Osteoblast (primary cell): Measurements from ENCODE around the gene TCF4. TPM values are rescaled to one million over a fixed set of nuclear protein-coding genes. Genes with fewer than 3 reads are reported as not detected.

Source experiments
- DNase-seq: peaks from one replicate; pipeline ENCODE4 v3.0.0; 2011; ENCODE audit warnings: low spot score, mixed read lengths; ENCODE audit not compliant: insufficient read length; ENCODE audit errors: missing footprints
- H2AFZ ChIP-seq: 2 replicates; pipeline ENCODE4 v1.6.0; 2011; ENCODE audit warnings: mild to moderate bottlenecking, low read length
- H3K27ac ChIP-seq: 2 replicates; pipeline ENCODE4 v1.5.1; 2011; ENCODE audit warnings: mild to moderate bottlenecking, low read depth, low read length, moderate library complexity
- H3K27me3 ChIP-seq: 2 replicates; pipeline ENCODE4 v1.6.0; 2012; ENCODE audit warnings: mild to moderate bottlenecking, control low read depth, inconsistent platforms, low read length, moderate library complexity; ENCODE audit not compliant: insufficient read depth
- H3K36me3 ChIP-seq: 2 replicates; pipeline ENCODE4 v1.5.1; 2011; ENCODE audit warnings: mild to moderate bottlenecking, low read length, control low read depth, moderate library complexity; ENCODE audit not compliant: insufficient read depth
- H3K4me1 ChIP-seq: 2 replicates; pipeline ENCODE4 v1.5.1; 2011; ENCODE audit warnings: mild to moderate bottlenecking, low read length, control low read depth, moderate library complexity; ENCODE audit not compliant: insufficient read depth
- H3K4me2 ChIP-seq: 2 replicates; pipeline ENCODE4 v1.6.0; 2011; ENCODE audit warnings: mild to moderate bottlenecking, low read length; ENCODE audit not compliant: insufficient read depth
- H3K4me3 ChIP-seq: fragments of 200-600 bp; sonication (generic); 3 replicates; pipeline ENCODE4 v1.5.1; 2012; ENCODE audit warnings: mild to moderate bottlenecking, low read length, inconsistent platforms; ENCODE audit not compliant: insufficient read depth
- H3K79me2 ChIP-seq: 2 replicates; pipeline ENCODE4 v1.6.0; 2012; ENCODE audit warnings: mild to moderate bottlenecking, low read length, control low read depth, inconsistent platforms; ENCODE audit not compliant: insufficient read depth
- H3K9me3 ChIP-seq: 2 replicates; pipeline ENCODE4 v1.5.1; 2011; ENCODE audit warnings: low read depth, low read length, control low read depth
- H4K20me1 ChIP-seq: 2 replicates; pipeline ENCODE4 v1.6.0; 2012; ENCODE audit warnings: mild to moderate bottlenecking, low read length, control low read depth; ENCODE audit not compliant: insufficient read depth
- CTCF ChIP-seq: IDR thresholded peaks from 2 replicates; pipeline ENCODE4 v1.5.1; 2011; ENCODE audit warnings: mild to moderate bottlenecking, low read depth, low read length, moderate library complexity; ENCODE audit errors: extremely low read depth
- small RNA-seq: library from RNA; depleted of rRNA; stranded (forward); fragments of <200 nt; gene quantifications from one replicate; pipeline ENCODE3, GENCODE V24; 2012
- total RNA-seq: library from RNA; depleted of rRNA; stranded (reverse); fragments of >200 nt; gene quantifications from 2 replicates; pipeline ENCODE4 v1.2.3, GENCODE V29; 2012

Gene TCF4
- total RNA-seq, 1 donor: 87.2 TPM

DNA sequence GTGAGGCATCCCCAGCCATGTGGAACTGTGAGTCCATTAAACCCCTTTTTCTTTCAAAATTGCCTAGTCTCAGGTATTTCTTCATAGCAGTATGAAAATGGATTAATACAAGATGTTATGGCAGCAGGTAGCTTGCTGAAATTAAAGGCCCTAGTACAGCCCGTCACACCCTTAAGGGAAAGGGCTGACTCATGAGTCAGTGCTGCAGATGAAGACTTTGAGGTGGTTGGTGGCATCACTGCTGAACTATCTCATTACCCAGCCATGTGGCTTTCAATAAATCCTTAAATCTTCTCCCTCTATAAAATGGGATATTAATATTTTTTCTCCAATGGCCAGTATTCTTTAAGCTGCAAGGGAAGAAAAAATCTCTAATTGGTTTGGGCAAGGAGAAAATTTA, 402.6 kb downstream of the TCF4 start:
- Histone ChIP-seq H3K9me3 (no peaks in the 10 kb centered on the region), H2AFZ (no peak overlapping the region), H3K27ac (no peak overlapping the region), H3K79me2 (no peaks in the 10 kb centered on the region), H3K4me2 (no peak overlapping the region), H3K36me3 (no peaks in the 10 kb centered on the region), H4K20me1 (no peaks in the 10 kb centered on the region), H3K4me3 (no peak overlapping the region), H3K27me3 (peaks cover 23% of the 10 kb centered on the region), H3K4me1 (no peaks in the 10 kb centered on the region)
- DNase-seq: no peak
- no peak for TF ChIP-seq CTCF

DNA sequence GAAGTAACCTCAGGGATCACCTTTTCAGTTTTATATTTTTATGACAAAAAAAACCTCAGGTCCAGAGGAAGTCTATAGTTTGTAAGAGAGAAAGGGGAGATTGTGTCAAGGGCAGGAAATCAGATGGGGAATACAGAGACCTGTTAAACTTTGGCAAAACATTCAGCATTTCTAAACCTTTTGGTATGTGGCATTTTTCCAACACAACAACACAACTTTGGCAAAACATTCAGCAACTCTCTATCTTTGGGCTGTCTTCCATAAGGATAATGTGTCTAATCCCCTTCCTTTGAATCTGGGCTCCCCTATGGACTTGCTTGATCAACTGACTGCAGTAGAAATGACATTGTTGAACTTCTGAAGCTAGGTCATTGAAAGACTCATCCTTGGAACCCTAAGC, 408.2 kb downstream of the TCF4 start:
- Histone ChIP-seq H3K79me2 (no peaks in the 10 kb centered on the region), H3K36me3 (no peaks in the 10 kb centered on the region), H3K4me3 (no peak overlapping the region), H3K9me3 (no peaks in the 10 kb centered on the region), H3K4me2 (no peak overlapping the region), H3K27me3 (no peaks in the 10 kb centered on the region), H4K20me1 (no peaks in the 10 kb centered on the region), H3K27ac (no peak overlapping the region), H3K4me1 (no peaks in the 10 kb centered on the region), H2AFZ (no peak overlapping the region)
- TF ChIP-seq CTCF: no peak
- no peak for DNase-seq

DNA sequence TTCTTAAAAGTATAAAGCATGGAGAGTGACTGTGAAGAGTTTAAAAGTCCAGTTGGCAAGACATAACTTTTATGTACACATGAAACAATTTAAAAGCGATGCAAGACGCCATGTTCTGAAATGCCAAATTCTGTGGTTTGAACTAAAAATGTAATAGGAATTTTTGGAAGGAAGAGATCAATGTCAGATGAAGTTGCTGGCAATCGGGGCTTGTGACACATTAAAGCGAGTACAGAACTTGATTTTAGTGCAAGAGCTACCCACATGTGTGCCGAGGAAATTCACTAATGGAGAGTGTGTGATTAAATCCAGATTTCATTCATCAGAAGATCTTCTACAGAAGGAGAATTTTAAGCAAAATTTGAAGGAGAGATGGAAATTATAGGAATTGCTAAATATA, 408.6 kb downstream of the TCF4 start:
- Histone ChIP-seq H4K20me1 (no peaks in the 10 kb centered on the region), H3K4me3 (no peak overlapping the region), H3K9me3 (no peaks in the 10 kb centered on the region), H2AFZ (no peak overlapping the region), H3K4me2 (no peak overlapping the region), H3K36me3 (no peaks in the 10 kb centered on the region), H3K27me3 (no peaks in the 10 kb centered on the region), H3K4me1 (no peaks in the 10 kb centered on the region), H3K79me2 (no peaks in the 10 kb centered on the region), H3K27ac (no peak overlapping the region)
- no peak for TF ChIP-seq CTCF
- no peak for DNase-seq

- Histone ChIP-seq H3K27ac (no peak overlapping the region), H2AFZ (no peak overlapping the region), H4K20me1 (no peaks in the 10 kb centered on the region), H3K4me1 (no peaks in the 10 kb centered on the region), H3K79me2 (no peaks in the 10 kb centered on the region), H3K4me2 (no peak overlapping the region), H3K9me3 (no peaks in the 10 kb centered on the region), H3K4me3 (no peak overlapping the region), H3K27me3 (no peaks in the 10 kb centered on the region), H3K36me3 (no peaks in the 10 kb centered on the region)
- DNase-seq: no peak
- no peak for TF ChIP-seq CTCF
These were observed 414.7 kb downstream of the TCF4 start for GRCh38 chr18:55173291-55173690.

Small RNA genes lying within 50 kb of the gene (small RNA-seq; reads per million reads assigned to genes)
- not detected for gene MIR4529
